Activated CD8-positive, alpha-beta memory T cell treated with anti-CD3 and anti-CD28 coated beads, Interleukin-2, amount 10 ng/mL, durations not matched to agents 7 days and 5 days (primary cell): ENCODE results near the gene NT5C3A. TPM values are rescaled to one million over a fixed set of nuclear protein-coding genes. Genes with fewer than 3 reads are reported as not detected.

Experiments
- ATAC-seq: fragments of 150-1000 bp; cut with Tn5 transposase; one replicate; pipeline ENCODE4 v1.10.0; 2021; ENCODE audit warnings: moderate library complexity
- CTCF ChIA-PET: fragments of 350-600 bp; sonication (Branson Sonifier 250); formaldehyde crosslinking; loops from one replicate; lab custom pipeline; 2021; ENCODE audit warnings: antibody characterized with exemption; lab: Charles Lee
- DNase-seq: peaks from one replicate; pipeline ENCODE4 v3.0.0-alpha.2; 2020
- H3K27ac Mint-ChIP-seq: one replicate; pipeline ENCODE4 v1.8.0; 2021; ENCODE audit warnings: mild to moderate bottlenecking, mixed read lengths
- H3K27me3 Mint-ChIP-seq: one replicate; pipeline ENCODE4 v1.8.0; 2021; ENCODE audit warnings: mixed read lengths
- H3K36me3 Mint-ChIP-seq: one replicate; pipeline ENCODE4 v1.8.0; 2021; ENCODE audit warnings: mild to moderate bottlenecking, mixed read lengths
- H3K4me1 Mint-ChIP-seq: one replicate; pipeline ENCODE4 v1.8.0; 2021; ENCODE audit warnings: mixed read lengths
- H3K4me3 Mint-ChIP-seq: one replicate; pipeline ENCODE4 v1.8.0; 2021; ENCODE audit warnings: mild to moderate bottlenecking, moderate library complexity, mixed read lengths
- H3K9me3 Mint-ChIP-seq: one replicate; pipeline ENCODE4 v1.8.0; 2022; ENCODE audit warnings: low read depth, mixed read lengths
- total RNA-seq, 2 experiments: library from RNA; stranded (reverse); gene quantifications; one replicate each; pipeline ENCODE4 v1.2.3, GENCODE V29; 2021

NT5C3A gene
- total RNA-seq, 2 experiments from 2014 or later: 52.7 to 81.4 TPM

GRCh38 chr7:33091641-33092191, 29.1 kb upstream of the NT5C3A start:
- H3K4me3 Mint-ChIP-seq: no peak overlapping the region
- DNase-seq: no peak
- no peaks in the 10 kb centered on the region for H3K9me3 Mint-ChIP-seq
- H3K36me3 Mint-ChIP-seq: peaks cover 9% of the 10 kb centered on the region
- H3K27me3 Mint-ChIP-seq: no peaks in the 10 kb centered on the region
- CTCF ChIA-PET: no interaction called here
- H3K27ac Mint-ChIP-seq: no peak overlapping the region
- H3K4me1 Mint-ChIP-seq: no peaks in the 10 kb centered on the region
- no peak for ATAC-seq

- Mint-ChIP-seq H3K27me3 (no peaks in the 10 kb centered on the region), H3K4me1 (no peaks in the 10 kb centered on the region), H3K9me3 (no peaks in the 10 kb centered on the region), H3K4me3 (no peak overlapping the region), H3K27ac (no peak overlapping the region), H3K36me3 (peaks cover 6% of the 10 kb centered on the region)
- ATAC-seq (no peak), DNase-seq (no peak)
- CTCF ChIA-PET: no interaction called here
Observed at GRCh38 chr7:33091111-33091531, 28.5 kb upstream of the NT5C3A start.

GRCh38 chr7:33089142-33089541, 26.6 kb upstream of the NT5C3A start:
- Mint-ChIP-seq H3K9me3 (no peaks in the 10 kb centered on the region), H3K27me3 (no peaks in the 10 kb centered on the region), H3K27ac (no peak overlapping the region), H3K36me3 (no peaks in the 10 kb centered on the region), H3K4me3 (no peak overlapping the region), H3K4me1 (no peaks in the 10 kb centered on the region)
- CTCF ChIA-PET: no interaction called here
- DNase-seq (no peak), ATAC-seq (no peak)

GRCh38 chr7:33087858-33088257, 25.3 kb upstream of the NT5C3A start:
- H3K27me3 Mint-ChIP-seq: peaks cover 2% of the 10 kb centered on the region
- H3K36me3 Mint-ChIP-seq: no peaks in the 10 kb centered on the region
- no peaks in the 10 kb centered on the region for H3K4me1 Mint-ChIP-seq
- H3K4me3 Mint-ChIP-seq: no peak overlapping the region
- DNase-seq: no peak
- ATAC-seq: no peak
- CTCF ChIA-PET: interaction anchor here (1.6 kb wide), 1 partner anchor 20 kb away, joined by 4 read pairs; no protein-coding TSS in a partner anchor
- no peaks in the 10 kb centered on the region for H3K9me3 Mint-ChIP-seq
- H3K27ac Mint-ChIP-seq: no peak overlapping the region

DNA sequence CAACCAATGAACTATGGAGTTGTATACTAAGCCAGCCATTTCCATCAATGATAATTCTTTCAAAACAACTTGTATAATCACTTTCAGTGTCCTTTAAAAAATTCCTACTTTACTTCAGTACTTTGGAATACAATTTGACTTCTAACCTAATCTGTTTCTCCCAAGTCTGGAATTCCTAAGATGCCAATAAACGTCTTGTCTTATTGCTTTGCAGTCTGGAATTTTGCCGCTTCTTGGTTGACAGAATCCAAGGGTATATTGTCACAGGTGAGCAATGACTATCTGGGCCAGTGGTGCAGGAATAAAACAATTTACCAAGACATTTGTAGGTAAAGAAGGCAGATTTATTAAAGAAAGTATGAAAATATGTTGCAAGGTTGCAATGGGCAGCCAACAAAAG, 24.8 kb upstream of the NT5C3A start:
- Mint-ChIP-seq H3K4me1 (no peaks in the 10 kb centered on the region), H3K4me3 (no peak overlapping the region), H3K9me3 (no peaks in the 10 kb centered on the region), H3K27me3 (peaks cover 3% of the 10 kb centered on the region), H3K27ac (no peak overlapping the region), H3K36me3 (no peaks in the 10 kb centered on the region)
- no peak for ATAC-seq
- CTCF ChIA-PET: interaction anchor here (1.6 kb wide), 1 partner anchor 21 kb away, joined by 4 read pairs; no protein-coding TSS in a partner anchor
- no peak for DNase-seq

DNA sequence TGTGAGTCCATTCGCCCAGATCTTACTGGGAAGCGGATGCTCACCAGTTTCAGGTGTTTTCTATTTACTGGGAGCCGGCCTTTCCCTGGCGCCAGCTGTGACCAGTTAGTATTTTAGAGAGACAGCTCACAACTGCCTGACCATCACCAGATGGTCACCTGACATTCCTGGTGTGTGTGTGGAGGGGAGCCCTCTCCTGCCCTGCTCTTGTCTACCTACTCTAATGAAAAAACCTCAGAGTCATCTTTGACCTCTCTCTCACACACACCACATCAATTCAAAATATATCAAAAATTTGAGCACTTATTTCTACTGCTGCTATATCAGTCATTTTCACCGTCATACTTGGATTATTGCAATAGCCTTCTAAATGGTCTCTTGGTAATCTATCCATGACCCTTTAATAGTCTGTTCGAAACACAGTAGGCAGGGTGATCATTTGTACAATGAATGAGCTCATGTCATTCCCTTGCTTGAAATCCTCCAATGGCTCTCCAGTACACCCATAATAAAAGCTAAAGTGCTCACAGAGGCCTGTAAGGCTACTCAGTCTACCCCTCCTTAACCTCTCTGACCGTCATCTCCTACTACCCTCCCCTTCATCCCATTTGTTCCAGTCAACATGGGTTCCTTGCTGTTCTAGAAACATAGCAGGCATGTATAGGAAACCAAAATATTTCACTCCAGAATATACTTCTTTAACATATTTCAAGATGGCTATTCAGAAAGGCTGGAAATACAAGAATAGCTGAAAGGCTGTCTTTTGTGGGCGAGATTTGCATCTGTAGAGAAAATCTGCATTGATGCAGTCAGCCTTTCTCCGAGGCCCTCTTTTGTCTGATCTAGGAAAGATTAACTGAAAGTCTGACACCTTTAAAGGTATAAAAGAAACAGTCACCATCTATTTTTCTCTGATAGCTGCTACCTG, 17.5 kb upstream of the NT5C3A start:
- no peak for ATAC-seq
- no peak overlapping the region for H3K27ac Mint-ChIP-seq
- H3K27me3 Mint-ChIP-seq: peaks cover 19% of the 10 kb centered on the region
- DNase-seq: no peak
- no peaks in the 10 kb centered on the region for H3K36me3 Mint-ChIP-seq
- H3K4me3 Mint-ChIP-seq: no peak overlapping the region
- CTCF ChIA-PET: no interaction called here
- peaks cover 11% of the 10 kb centered on the region for H3K4me1 Mint-ChIP-seq
- H3K9me3 Mint-ChIP-seq: no peaks in the 10 kb centered on the region

DNA sequence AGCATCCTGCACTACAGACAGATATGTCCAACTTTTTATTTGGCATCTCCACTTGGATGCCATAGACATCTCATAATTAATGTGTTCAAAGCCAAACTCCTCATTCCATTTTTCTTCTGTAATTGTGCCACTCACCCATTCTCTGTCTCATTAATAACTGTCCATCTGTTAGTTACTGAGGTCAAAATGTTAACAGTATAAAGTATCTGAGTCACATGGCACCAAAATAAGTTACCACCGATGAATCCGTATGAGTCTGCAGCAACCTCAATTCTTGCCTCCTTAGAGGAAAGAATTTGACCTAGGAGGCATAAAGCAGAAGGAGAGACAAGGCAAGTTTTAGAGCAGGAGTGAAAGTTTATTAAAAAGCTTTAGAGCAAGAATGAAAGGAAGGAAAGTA, 16.5 kb upstream of the NT5C3A start:
- Mint-ChIP-seq H3K27ac (no peak overlapping the region), H3K4me1 (peaks cover 11% of the 10 kb centered on the region), H3K4me3 (no peak overlapping the region), H3K36me3 (no peaks in the 10 kb centered on the region), H3K27me3 (peaks cover 23% of the 10 kb centered on the region), H3K9me3 (no peaks in the 10 kb centered on the region)
- no peak for ATAC-seq
- no peak for DNase-seq
- CTCF ChIA-PET: interaction anchor here (1.0 kb wide), 1 partner anchor 28 kb away, joined by 3 read pairs; no protein-coding TSS in a partner anchor

- H3K4me1 Mint-ChIP-seq: peaks cover 11% of the 10 kb centered on the region
- peaks cover 1% of the 10 kb centered on the region for H3K36me3 Mint-ChIP-seq
- H3K9me3 Mint-ChIP-seq: peaks cover 2% of the 10 kb centered on the region
- CTCF ChIA-PET: interaction anchor here (1.2 to 1.5 kb wide), 2 partner anchors 32 to 231 kb away, joined by 3 to 5 read pairs; partner anchors contain the start of gene RP9
- no peak overlapping the region for H3K4me3 Mint-ChIP-seq
- DNase-seq (no peak), ATAC-seq (no peak)
- H3K27me3 Mint-ChIP-seq: peaks cover 31% of the 10 kb centered on the region
- H3K27ac Mint-ChIP-seq: no peak overlapping the region
Observed at GRCh38 chr7:33076737-33077136, 14.2 kb upstream of the NT5C3A start.

GRCh38 chr7:33075818-33076518, 13.4 kb upstream of the NT5C3A start:
- no peak overlapping the region for H3K4me3 Mint-ChIP-seq
- H3K27ac Mint-ChIP-seq: no peak overlapping the region
- peaks cover 35% of the 10 kb centered on the region for H3K27me3 Mint-ChIP-seq
- no peak for DNase-seq
- no peak for ATAC-seq
- H3K36me3 Mint-ChIP-seq: peaks cover 1% of the 10 kb centered on the region
- H3K9me3 Mint-ChIP-seq: peaks cover 8% of the 10 kb centered on the region
- CTCF ChIA-PET: interaction anchor here (1.5 kb wide), 1 partner anchor 230 kb away, joined by 5 read pairs; no protein-coding TSS in a partner anchor
- peaks cover 11% of the 10 kb centered on the region for H3K4me1 Mint-ChIP-seq

DNA sequence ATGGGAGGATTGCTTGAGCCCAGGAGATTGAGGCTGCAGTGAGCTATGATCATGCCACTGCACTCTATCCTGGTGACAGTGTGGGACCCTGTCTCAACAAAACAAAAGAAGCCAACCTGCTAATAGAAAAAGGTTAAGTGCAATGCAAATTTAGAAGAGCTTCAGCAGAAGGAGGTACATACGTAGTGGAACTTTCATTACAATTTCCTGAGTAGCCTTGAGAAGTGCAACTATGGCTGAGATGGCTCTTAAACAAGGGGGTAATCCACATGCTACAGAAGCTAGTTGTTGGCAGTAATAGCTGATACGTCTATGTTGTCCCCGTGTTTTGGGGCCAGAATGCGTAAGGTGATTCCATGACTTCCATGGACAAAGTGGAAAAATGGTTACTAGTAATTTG, 10.7 kb upstream of the NT5C3A start:
- no peak for ATAC-seq
- CTCF ChIA-PET: interaction anchor here (1.0 kb wide), 1 partner anchor 273 kb away, joined by 4 read pairs; no protein-coding TSS in a partner anchor

GRCh38 chr7:33072471-33072870, 9.9 kb upstream of the NT5C3A start:
- H3K27ac Mint-ChIP-seq: no peak overlapping the region
- H3K27me3 Mint-ChIP-seq: peaks cover 35% of the 10 kb centered on the region
- ATAC-seq (no peak), DNase-seq (no peak)
- H3K4me3 Mint-ChIP-seq: no peak overlapping the region
- H3K36me3 Mint-ChIP-seq: peaks cover 1% of the 10 kb centered on the region
- CTCF ChIA-PET: no interaction called here
- peaks cover 10% of the 10 kb centered on the region for H3K4me1 Mint-ChIP-seq
- H3K9me3 Mint-ChIP-seq: peaks cover 11% of the 10 kb centered on the region

More for the DNA sequence above, 10.7 kb upstream of the NT5C3A start:
- Mint-ChIP-seq H3K27ac (no peak overlapping the region), H3K27me3 (peaks cover 35% of the 10 kb centered on the region), H3K9me3 (peaks cover 11% of the 10 kb centered on the region), H3K4me3 (no peak overlapping the region), H3K4me1 (peaks cover 11% of the 10 kb centered on the region), H3K36me3 (peaks cover 1% of the 10 kb centered on the region)
- no peak for DNase-seq

- Mint-ChIP-seq H3K27ac (no peak overlapping the region), H3K36me3 (peaks cover 8% of the 10 kb centered on the region), H3K9me3 (peaks cover 11% of the 10 kb centered on the region), H3K4me1 (peaks cover under 1% of the 10 kb centered on the region), H3K4me3 (no peak overlapping the region), H3K27me3 (peaks cover 36% of the 10 kb centered on the region)
- CTCF ChIA-PET: interaction anchor here (3.0 kb wide), 1 partner anchor 37 kb away, joined by 8 read pairs; no protein-coding TSS in a partner anchor
- DNase-seq (no peak), ATAC-seq (no peak)
Observed at GRCh38 chr7:33070831-33071230, 8.3 kb upstream of the NT5C3A start.

DNA sequence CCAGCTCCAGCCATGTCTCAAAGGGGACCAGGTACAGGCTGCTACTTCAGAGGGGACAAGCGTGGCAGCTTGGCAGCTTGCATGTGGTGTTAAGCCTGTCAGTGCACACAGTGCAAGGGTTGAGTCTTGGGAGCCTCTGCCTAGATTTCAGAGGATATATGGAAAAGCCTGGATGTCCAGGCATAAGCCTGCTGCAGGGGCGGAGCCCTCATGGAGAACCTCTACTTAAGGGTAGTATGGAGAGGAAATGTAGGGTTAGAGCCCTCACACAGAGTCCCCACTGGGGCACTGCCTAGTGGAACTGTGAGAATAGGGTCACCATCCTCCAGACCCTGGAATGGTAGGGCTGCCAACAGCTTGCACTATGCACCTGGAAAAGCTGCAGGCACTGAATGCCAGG, 7.7 kb upstream of the NT5C3A start:
- Mint-ChIP-seq H3K36me3 (peaks cover 10% of the 10 kb centered on the region), H3K27me3 (peaks cover 35% of the 10 kb centered on the region), H3K4me3 (no peak overlapping the region), H3K9me3 (peaks cover 13% of the 10 kb centered on the region), H3K27ac (no peak overlapping the region), H3K4me1 (peaks cover 2% of the 10 kb centered on the region)
- no peak for ATAC-seq
- DNase-seq: no peak
- CTCF ChIA-PET: interaction anchor here (3.0 kb wide), 1 partner anchor 37 kb away, joined by 8 read pairs; no protein-coding TSS in a partner anchor
